IMR-90 (cell line): ENCODE results near the gene SERPINA7. TPM values are rescaled to one million over a fixed set of nuclear protein-coding genes. Genes with fewer than 3 reads are reported as not detected.

ENCODE experiments used
- ATAC-seq: fragments of 200-7000 bp; cut with Tn5 transposase; 2 replicates; pipeline ENCODE4 v1.9.1; 2020; ENCODE audit warnings: low read depth, mild to moderate bottlenecking, moderate library complexity
- BruUV-seq: library from RNA; stranded (reverse); fragments of 400-500 nt; replicated peaks from 2 replicates; lab custom pipeline; 2021; lab: Mats Ljungman, UMichigan
- CTCF ChIA-PET: fragments of 300-600 bp; formaldehyde crosslinking; extraction: SDS; loops from one replicate; lab custom pipeline; 2021; ENCODE audit warnings: antibody characterized with exemption; lab: Yijun Ruan, JAX
- POLR2A ChIA-PET: fragments of 300-600 bp; sonication (Branson Sonifier 250); formaldehyde crosslinking; loops from one replicate; lab custom pipeline; 2022; ENCODE audit warnings: antibody characterized with exemption; ENCODE audit not compliant: unreplicated experiment; lab: Charles Lee
- DNase-seq: peaks from one replicate; pipeline ENCODE4 v3.0.0; 2013
- H2AFZ ChIP-seq: replicated peaks from 2 replicates; pipeline ENCODE3; 2013; ENCODE audit warnings: low read length, mild to moderate bottlenecking; ENCODE audit not compliant: poor library complexity
- H2AK5ac ChIP-seq: 2 replicates; pipeline ENCODE4 v1.6.1; 2013; ENCODE audit warnings: low read depth, low read length, inconsistent platforms
- H2AK9ac ChIP-seq: replicated peaks from 2 replicates; pipeline ENCODE3; 2013; ENCODE audit warnings: mild to moderate bottlenecking, low read depth, low read length, moderate library complexity; ENCODE audit not compliant: poor library complexity
- H2BK120ac ChIP-seq: 2 replicates; pipeline ENCODE4 v1.6.1; 2013; ENCODE audit warnings: low read depth, low read length, inconsistent platforms
- H2BK15ac ChIP-seq: 3 replicates; pipeline ENCODE4 v1.6.1; 2013; ENCODE audit warnings: low read depth, low read length, inconsistent platforms
- H2BK20ac ChIP-seq: 2 replicates; pipeline ENCODE4 v1.6.1; 2013; ENCODE audit warnings: low read depth, mild to moderate bottlenecking, inconsistent platforms, low read length, moderate library complexity
- H2BK5ac ChIP-seq: 2 replicates; pipeline ENCODE4 v1.6.1; 2013; ENCODE audit warnings: mild to moderate bottlenecking, low read depth, low read length, inconsistent platforms; ENCODE audit not compliant: poor library complexity, severe bottlenecking
- H3K14ac ChIP-seq: replicated peaks from 2 replicates; pipeline ENCODE4 v1.6.1; 2013; ENCODE audit warnings: low read depth, low read length, inconsistent platforms
- H3K18ac ChIP-seq: 2 replicates; pipeline ENCODE4 v1.6.1; 2013; ENCODE audit warnings: low read depth, low read length, control low read depth
- H3K23ac ChIP-seq: 2 replicates; pipeline ENCODE4 v1.6.1; 2013; ENCODE audit warnings: low read depth, low read length, inconsistent platforms
- H3K27ac ChIP-seq: 2 replicates; pipeline ENCODE4 v1.5.1; 2013; ENCODE audit warnings: mild to moderate bottlenecking, control low read depth, low read length; ENCODE audit not compliant: insufficient read depth
- H3K27me3 ChIP-seq: 2 replicates; pipeline ENCODE4 v1.6.1; 2013; ENCODE audit warnings: low read length; ENCODE audit not compliant: control insufficient read depth, insufficient read depth
- H3K36me3 ChIP-seq: 2 replicates; pipeline ENCODE4 v1.6.1; 2013; ENCODE audit warnings: low read length, mixed read lengths; ENCODE audit not compliant: control insufficient read depth, insufficient read depth
- H3K4ac ChIP-seq: 2 replicates; pipeline ENCODE4 v1.6.1; 2013; ENCODE audit warnings: low read depth, low read length, inconsistent platforms
- H3K4me1 ChIP-seq: 2 replicates; pipeline ENCODE4 v1.6.1; 2013; ENCODE audit warnings: low read length, mixed read lengths; ENCODE audit not compliant: control insufficient read depth, insufficient read depth
- H3K4me2 ChIP-seq: 2 replicates; pipeline ENCODE4 v1.6.1; 2013; ENCODE audit warnings: low read depth, mild to moderate bottlenecking, control low read depth, low read length, moderate library complexity
- H3K4me3 ChIP-seq: 2 replicates; pipeline ENCODE4 v1.5.1; 2013; ENCODE audit warnings: low read depth, mild to moderate bottlenecking, control low read depth, low read length, moderate library complexity; ENCODE audit not compliant: insufficient read depth
- H3K56ac ChIP-seq: 2 replicates; pipeline ENCODE4 v1.6.1; 2013; ENCODE audit warnings: low read length, inconsistent platforms; ENCODE audit not compliant: insufficient read depth; ENCODE audit errors: extremely low read depth
- H3K79me1 ChIP-seq, 2 experiments: 2 replicates each; pipeline ENCODE4 v1.6.1; 2013; ENCODE audit warnings: low read length in 2 of 2, inconsistent platforms in 1 of 2, low read depth in 1 of 2
- H3K9ac ChIP-seq: 2 replicates; pipeline ENCODE4 v1.6.1; 2013; ENCODE audit warnings: low read depth, low read length, control low read depth
- H3K9me1 ChIP-seq: 2 replicates; pipeline ENCODE4 v1.6.1; 2013; ENCODE audit warnings: low read length, inconsistent platforms; ENCODE audit not compliant: insufficient read depth
- H3K9me3 ChIP-seq: 2 replicates; pipeline ENCODE4 v1.6.1; 2013; ENCODE audit warnings: low read length; ENCODE audit not compliant: control insufficient read depth, insufficient read depth
- H4K20me1 ChIP-seq: 2 replicates; pipeline ENCODE4 v1.6.1; 2013; ENCODE audit warnings: low read length, inconsistent platforms; ENCODE audit not compliant: insufficient read depth
- H4K5ac ChIP-seq: 2 replicates; pipeline ENCODE4 v1.6.1; 2013; ENCODE audit warnings: mild to moderate bottlenecking, low read depth, low read length, control low read depth
- H4K8ac ChIP-seq, 2 experiments: 2 replicates each; pipeline ENCODE4 v1.6.1; 2013; ENCODE audit warnings: low read depth in 2 of 2, low read length in 2 of 2, control low read depth in 1 of 2, inconsistent platforms in 1 of 2
- H4K91ac ChIP-seq: 2 replicates; pipeline ENCODE4 v1.6.1; 2013; ENCODE audit warnings: low read depth, low read length, inconsistent platforms; ENCODE audit not compliant: insufficient read depth
- BHLHE40 ChIP-seq: fragments of 150-350 bp; IDR thresholded peaks from 2 replicates; pipeline ENCODE4 v1.6.1; 2016; ENCODE audit warnings: mild to moderate bottlenecking, low read depth, low read length
- CEBPB ChIP-seq: IDR thresholded peaks from 2 replicates; pipeline ENCODE4 v1.6.1; 2012; ENCODE audit warnings: low read depth, low read length, improper control_type of control experiment
- CHD1 ChIP-seq: IDR thresholded peaks from 2 replicates; pipeline ENCODE4 v1.6.1; 2012; ENCODE audit warnings: low read depth, low read length, improper control_type of control experiment
- FOS ChIP-seq: fragments of 150-350 bp; IDR thresholded peaks from 2 replicates; pipeline ENCODE4 v1.6.1; 2016; ENCODE audit warnings: low read depth, low read length
- MAFK ChIP-seq: IDR thresholded peaks from 2 replicates; pipeline ENCODE4 v1.6.1; 2012; ENCODE audit warnings: low read depth, low read length, improper control_type of control experiment
- MAZ ChIP-seq: IDR thresholded peaks from 2 replicates; pipeline ENCODE4 v1.6.1; 2012; ENCODE audit warnings: low read depth, mild to moderate bottlenecking, low read length, improper control_type of control experiment, moderate library complexity, borderline replicate concordance
- MXI1 ChIP-seq: IDR thresholded peaks from 2 replicates; pipeline ENCODE4 v1.6.1; 2012; ENCODE audit warnings: low read depth, mild to moderate bottlenecking, low read length, moderate library complexity, borderline replicate concordance
- NFE2L2 ChIP-seq: fragments of 150-350 bp; IDR thresholded peaks from 2 replicates; pipeline ENCODE4 v1.6.1; 2016; ENCODE audit warnings: low read depth, mild to moderate bottlenecking, low read length
- POLR2A ChIP-seq: IDR thresholded peaks from 2 replicates; pipeline ENCODE4 v1.6.1; 2012; ENCODE audit warnings: mild to moderate bottlenecking, low read depth, low read length
- RAD21 ChIP-seq: IDR thresholded peaks from 2 replicates; pipeline ENCODE4 v1.6.1; 2012; ENCODE audit warnings: low read length, improper control_type of control experiment
- RCOR1 ChIP-seq: IDR thresholded peaks from 2 replicates; pipeline ENCODE4 v1.6.1; 2012; ENCODE audit warnings: mild to moderate bottlenecking, low read length, improper control_type of control experiment; ENCODE audit not compliant: insufficient replicate concordance
- RFX5 ChIP-seq: IDR thresholded peaks from 2 replicates; pipeline ENCODE4 v1.8.0; 2012; ENCODE audit warnings: low read depth, mild to moderate bottlenecking, low read length, moderate library complexity
- SMC3 ChIP-seq: fragments of 150-350 bp; IDR thresholded peaks from 2 replicates; pipeline ENCODE4 v1.6.1; 2016; ENCODE audit warnings: low read depth, mild to moderate bottlenecking, antibody characterized with exemption, low read length, moderate library complexity
- dilution Hi-C: fragments of 300-500 bp; cut with HindIII; formaldehyde crosslinking; loops from one replicate; pipeline ENCODE4 v1.14.3; 2018; ENCODE audit warnings: low sequenced_read_pairs; ENCODE audit not compliant: unreplicated experiment
- in situ Hi-C: fragments of 300-500 bp; cut with MboI; formaldehyde crosslinking; loops from 3 replicates; pipeline ENCODE4 v1.14.3; 2019; ENCODE audit warnings: low sequenced_read_pairs, inconsistent platforms, mixed read lengths
- intact Hi-C: fragments of 100-400 bp; cut with micrococcal nuclease; formaldehyde crosslinking; loops from 2 replicates; pipeline ENCODE4 v1.10.0; 2022
- polyA plus RNA-seq, 3 experiments: library from polyadenylated mRNA; depleted of rRNA; stranded (reverse); fragments of >200 nt; gene quantifications; 2 replicates each; pipeline ENCODE4 v1.2.3, GENCODE V29; 2012; ENCODE audit warnings: low replicate concordance in 1 of 3
- total RNA-seq: library from RNA; depleted of rRNA; stranded (reverse); fragments of >200 nt; gene quantifications from 2 replicates; pipeline ENCODE4 v1.2.3, GENCODE V29; 2012
- TF ChIP-seq, protein P1 (sequence below): fragments of 150-350 bp; IDR thresholded peaks from 2 replicates; pipeline ENCODE4 v1.6.1; 2017; ENCODE audit warnings: mild to moderate bottlenecking, antibody characterized with exemption, low read length, low read depth
- TF ChIP-seq, protein P2 (sequence below): conservative IDR thresholded peaks from 2 replicates; pipeline ENCODE4 v1.5.1; 2012; ENCODE audit warnings: mild to moderate bottlenecking, low read depth, low read length, improper control_type of control experiment
- TF ChIP-seq, protein P3 (sequence below): fragments of 150-350 bp; IDR thresholded peaks from 2 replicates; pipeline ENCODE4 v1.6.1; 2016; ENCODE audit warnings: low read depth, mild to moderate bottlenecking, low read length, moderate library complexity, borderline replicate concordance

Gene SERPINA7
- total and polyA plus RNA-seq, 2 of the 4 experiments (the other 2 are of a cell fraction) = not detected

DNA sequence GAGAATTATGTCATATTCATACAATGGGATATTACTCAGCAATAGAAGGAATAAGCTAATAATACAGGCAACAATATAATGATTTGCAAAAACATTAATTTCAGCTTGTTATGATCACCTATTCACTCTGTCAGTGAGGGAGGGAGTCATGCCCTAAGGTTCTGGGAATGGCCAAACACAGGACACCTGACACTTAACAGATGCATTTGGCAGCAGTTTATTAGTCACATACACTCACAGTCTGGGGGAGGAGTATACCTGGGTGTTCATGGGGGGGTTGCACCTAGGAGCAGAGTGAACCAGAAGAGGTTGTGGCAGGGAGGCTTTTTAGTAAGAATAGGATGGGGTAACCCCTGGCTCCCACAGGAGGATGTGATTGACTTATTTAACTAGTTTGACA, 38.3 kb downstream of the SERPINA7 start:
- TF ChIP-seq RFX5 (no peak), NFE2L2 (no peak), CEBPB (no peak), RAD21 (no peak), RCOR1 (no peak), MXI1 (no peak), POLR2A (no peak), FOS (no peak), CHD1 (no peak), MAZ (no peak), MAFK (no peak), BHLHE40 (no peak), SMC3 (no peak)
- TF ChIP-seq, protein P1, sequence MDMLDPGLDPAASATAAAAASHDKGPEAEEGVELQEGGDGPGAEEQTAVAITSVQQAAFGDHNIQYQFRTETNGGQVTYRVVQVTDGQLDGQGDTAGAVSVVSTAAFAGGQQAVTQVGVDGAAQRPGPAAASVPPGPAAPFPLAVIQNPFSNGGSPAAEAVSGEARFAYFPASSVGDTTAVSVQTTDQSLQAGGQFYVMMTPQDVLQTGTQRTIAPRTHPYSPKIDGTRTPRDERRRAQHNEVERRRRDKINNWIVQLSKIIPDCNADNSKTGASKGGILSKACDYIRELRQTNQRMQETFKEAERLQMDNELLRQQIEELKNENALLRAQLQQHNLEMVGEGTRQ = no peak
- TF ChIP-seq, protein P2, sequence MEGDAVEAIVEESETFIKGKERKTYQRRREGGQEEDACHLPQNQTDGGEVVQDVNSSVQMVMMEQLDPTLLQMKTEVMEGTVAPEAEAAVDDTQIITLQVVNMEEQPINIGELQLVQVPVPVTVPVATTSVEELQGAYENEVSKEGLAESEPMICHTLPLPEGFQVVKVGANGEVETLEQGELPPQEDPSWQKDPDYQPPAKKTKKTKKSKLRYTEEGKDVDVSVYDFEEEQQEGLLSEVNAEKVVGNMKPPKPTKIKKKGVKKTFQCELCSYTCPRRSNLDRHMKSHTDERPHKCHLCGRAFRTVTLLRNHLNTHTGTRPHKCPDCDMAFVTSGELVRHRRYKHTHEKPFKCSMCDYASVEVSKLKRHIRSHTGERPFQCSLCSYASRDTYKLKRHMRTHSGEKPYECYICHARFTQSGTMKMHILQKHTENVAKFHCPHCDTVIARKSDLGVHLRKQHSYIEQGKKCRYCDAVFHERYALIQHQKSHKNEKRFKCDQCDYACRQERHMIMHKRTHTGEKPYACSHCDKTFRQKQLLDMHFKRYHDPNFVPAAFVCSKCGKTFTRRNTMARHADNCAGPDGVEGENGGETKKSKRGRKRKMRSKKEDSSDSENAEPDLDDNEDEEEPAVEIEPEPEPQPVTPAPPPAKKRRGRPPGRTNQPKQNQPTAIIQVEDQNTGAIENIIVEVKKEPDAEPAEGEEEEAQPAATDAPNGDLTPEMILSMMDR = no peak
- TF ChIP-seq, protein P3, sequence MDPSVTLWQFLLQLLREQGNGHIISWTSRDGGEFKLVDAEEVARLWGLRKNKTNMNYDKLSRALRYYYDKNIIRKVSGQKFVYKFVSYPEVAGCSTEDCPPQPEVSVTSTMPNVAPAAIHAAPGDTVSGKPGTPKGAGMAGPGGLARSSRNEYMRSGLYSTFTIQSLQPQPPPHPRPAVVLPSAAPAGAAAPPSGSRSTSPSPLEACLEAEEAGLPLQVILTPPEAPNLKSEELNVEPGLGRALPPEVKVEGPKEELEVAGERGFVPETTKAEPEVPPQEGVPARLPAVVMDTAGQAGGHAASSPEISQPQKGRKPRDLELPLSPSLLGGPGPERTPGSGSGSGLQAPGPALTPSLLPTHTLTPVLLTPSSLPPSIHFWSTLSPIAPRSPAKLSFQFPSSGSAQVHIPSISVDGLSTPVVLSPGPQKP = no peak
- H4K20me1 ChIP-seq = no peaks in the 10 kb centered on the region
- H3K4ac ChIP-seq = no peak overlapping the region
- BruUV-seq = no TSS peak
- no peaks in the 10 kb centered on the region for H3K36me3 ChIP-seq
- no peak overlapping the region for H4K91ac ChIP-seq
- H3K9me1 ChIP-seq = no peaks in the 10 kb centered on the region
- H2BK15ac ChIP-seq = no peak overlapping the region
- in situ Hi-C loops = no loop called here
- no peak overlapping the region for H2BK20ac ChIP-seq
- no peak overlapping the region for H2AFZ ChIP-seq
- DNase-seq (no peak), ATAC-seq (no peak)
- ChIA-PET POLR2A (no interaction called here), CTCF (no interaction called here)
- no peak overlapping the region for H3K9ac ChIP-seq
- no peak overlapping the region for H4K8ac ChIP-seq
- no peaks in the 10 kb centered on the region for H3K4me1 ChIP-seq
- H3K27me3 ChIP-seq = no peaks in the 10 kb centered on the region; the same call in 1 of the 2 replicates
- no peak overlapping the region for H3K23ac ChIP-seq
- no peaks in the 10 kb centered on the region for H3K79me1 ChIP-seq
- no peak overlapping the region for H3K18ac ChIP-seq
- no peak overlapping the region for H2AK9ac ChIP-seq
- no peak overlapping the region for H3K4me2 ChIP-seq
- 0 out of 2 replicates have a peak, but pooled peaks cover 2% of the 10 kb centered on the region for H3K9me3 ChIP-seq
- no peak overlapping the region for H3K27ac ChIP-seq
- intact Hi-C loops = no loop called here
- H3K14ac ChIP-seq = no peak overlapping the region
- no peak overlapping the region for H2BK5ac ChIP-seq
- no peak overlapping the region for H3K56ac ChIP-seq
- no peak overlapping the region for H4K5ac ChIP-seq
- H2AK5ac ChIP-seq = no peak overlapping the region
- dilution Hi-C loops = no loop called here
- no peak overlapping the region for H3K4me3 ChIP-seq
- H2BK120ac ChIP-seq = no peak overlapping the region
